ENCODE results near the gene GARRE1.
"Not testable (repeated sequence)": the region's sequence is repeated elsewhere in the genome, so short reads cannot be mapped to it uniquely, and the experiment has no call there.

Gene GARRE1

DNA sequence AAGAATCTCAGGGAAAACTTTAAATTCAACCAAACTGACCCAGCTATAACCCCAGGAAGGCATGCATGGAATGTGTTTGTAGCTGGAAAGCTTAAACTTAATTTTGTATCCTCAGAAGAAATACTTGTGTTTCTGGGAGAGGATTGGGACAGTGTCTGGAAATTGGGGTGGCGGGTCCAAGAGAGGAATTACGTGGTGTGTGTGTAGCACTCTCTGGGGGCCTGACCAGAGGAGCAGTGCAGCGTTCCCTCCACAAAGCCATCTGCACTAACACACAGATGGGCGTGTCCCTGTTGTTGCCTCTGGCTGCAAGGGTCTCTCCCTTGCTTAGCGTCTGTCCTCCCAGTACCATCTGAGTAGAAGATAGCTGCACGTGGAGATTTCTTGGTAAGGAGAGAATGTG is 6.4 kb downstream of the GARRE1 start:
- DNase-seq (ENCODE audit: low read depth in 2 of 2), result no peak

DNA sequence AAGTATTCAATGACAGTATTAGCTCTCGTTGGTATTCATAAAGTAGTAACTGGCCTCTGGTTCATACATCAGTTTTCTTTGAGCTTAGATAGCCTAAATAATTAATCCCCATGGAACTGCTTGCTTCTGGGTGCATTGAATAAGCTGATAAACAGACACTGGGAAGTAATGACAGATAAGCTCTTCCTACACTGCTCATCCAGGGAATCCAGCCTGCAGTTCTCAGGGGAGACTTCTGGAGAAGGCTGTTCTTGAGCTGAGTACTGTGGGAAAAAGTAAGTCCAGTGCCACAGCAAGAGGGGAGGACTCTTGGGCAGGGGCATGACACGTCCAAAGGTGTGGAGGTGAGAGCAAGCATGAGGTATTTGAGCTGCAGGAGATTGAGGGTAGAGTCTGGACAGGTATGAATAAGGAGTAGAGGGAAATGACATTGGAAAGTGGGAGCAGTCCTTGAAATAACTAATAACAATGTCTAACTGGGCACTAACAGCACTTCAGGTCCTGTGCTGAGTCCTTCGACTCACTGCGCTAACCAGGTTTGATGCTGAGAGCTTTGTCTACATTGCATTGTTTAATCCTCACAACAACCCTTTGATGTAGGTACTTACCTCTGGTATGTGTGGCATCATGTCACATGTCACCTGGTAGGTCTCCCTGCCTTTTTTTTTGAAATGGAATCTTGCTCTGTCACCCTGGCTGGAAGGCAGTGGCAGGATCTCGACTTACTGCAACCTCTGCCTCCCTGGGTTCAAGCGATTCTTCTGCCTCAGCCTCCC is 7.2 kb downstream of the GARRE1 start:
- no peak for DNase-seq (ENCODE audit: low read depth in 2 of 2)

GRCh38 chr19:34263745-34264237 is 9.4 kb downstream of the GARRE1 start:
- DNase-seq (ENCODE audit: low read depth in 2 of 2), result no peak

DNA sequence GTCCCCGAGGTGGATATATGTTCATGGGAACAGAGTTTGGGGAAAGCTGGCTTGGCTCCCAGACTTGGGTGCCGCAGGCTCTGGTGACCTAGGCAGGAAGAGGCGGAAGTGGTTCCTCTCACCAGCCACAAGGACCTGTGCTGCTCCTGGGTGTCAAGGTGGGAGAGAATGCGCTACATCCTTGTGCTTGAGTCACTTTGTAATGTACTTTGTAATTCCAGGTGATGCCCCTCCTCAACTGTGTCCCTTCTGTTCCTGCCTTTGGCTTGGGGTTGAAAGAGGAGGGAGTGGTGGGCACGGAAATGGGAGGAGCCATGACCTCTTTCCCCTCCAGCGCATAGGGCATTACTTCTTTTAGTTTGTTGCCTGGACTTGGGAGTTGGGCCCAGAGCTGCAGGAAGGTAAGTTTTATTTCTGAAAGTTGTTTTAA is 10.9 kb downstream of the GARRE1 start:
- DNase-seq (ENCODE audit: low read depth in 2 of 2), result no peak

- DNase-seq (ENCODE audit: low read depth in 2 of 2), result no peak
These were observed 14.7 kb downstream of the GARRE1 start for GRCh38 chr19:34269081-34269480.

DNA sequence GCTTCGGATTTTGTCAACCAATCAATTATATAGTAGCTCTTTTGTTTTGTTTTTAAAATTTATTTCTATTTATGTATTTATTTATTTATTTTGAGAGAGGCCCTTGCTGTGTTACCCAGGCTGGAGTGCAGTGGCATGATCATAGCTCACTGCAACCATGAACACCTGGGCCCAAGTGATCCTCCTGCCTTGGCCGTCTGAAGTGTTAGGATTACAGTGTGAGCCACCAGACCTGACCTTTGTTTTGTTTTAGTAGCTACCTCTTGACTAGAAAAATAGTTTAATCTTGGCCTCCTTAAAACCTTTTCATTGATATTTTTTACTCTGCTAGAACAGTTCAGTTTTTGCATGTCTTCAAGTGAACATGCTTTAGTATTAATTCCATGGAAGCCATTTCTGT is 15.1 kb downstream of the GARRE1 start:
- no peak for DNase-seq (ENCODE audit: low read depth in 2 of 2)

- peak; percentile 39 to 40 for DNase-seq (ENCODE audit: low read depth in 2 of 2)
These were observed 15.7 kb downstream of the GARRE1 start for GRCh38 chr19:34269968-34270621.

DNA sequence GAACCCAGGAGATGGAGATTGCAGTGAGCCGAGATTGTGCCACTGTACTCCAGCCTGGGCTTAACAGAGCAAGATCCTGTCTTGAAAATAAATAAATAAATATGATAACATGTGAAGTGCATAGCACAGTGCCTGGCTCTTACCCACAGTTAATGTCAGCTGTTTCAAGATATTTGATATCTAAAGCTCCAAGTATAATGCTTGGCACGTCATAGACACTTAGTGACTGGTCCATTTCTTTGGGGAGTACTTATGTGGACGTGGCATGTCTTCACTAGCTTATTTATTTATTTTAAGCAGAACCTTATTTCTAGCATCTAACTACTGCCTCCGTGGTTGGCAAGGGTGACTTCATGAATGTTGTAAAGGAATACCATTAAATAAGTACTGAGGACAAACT is 18.8 kb downstream of the GARRE1 start:
- DNase-seq (ENCODE audit: low read depth in 2 of 2), result no peak

DNA sequence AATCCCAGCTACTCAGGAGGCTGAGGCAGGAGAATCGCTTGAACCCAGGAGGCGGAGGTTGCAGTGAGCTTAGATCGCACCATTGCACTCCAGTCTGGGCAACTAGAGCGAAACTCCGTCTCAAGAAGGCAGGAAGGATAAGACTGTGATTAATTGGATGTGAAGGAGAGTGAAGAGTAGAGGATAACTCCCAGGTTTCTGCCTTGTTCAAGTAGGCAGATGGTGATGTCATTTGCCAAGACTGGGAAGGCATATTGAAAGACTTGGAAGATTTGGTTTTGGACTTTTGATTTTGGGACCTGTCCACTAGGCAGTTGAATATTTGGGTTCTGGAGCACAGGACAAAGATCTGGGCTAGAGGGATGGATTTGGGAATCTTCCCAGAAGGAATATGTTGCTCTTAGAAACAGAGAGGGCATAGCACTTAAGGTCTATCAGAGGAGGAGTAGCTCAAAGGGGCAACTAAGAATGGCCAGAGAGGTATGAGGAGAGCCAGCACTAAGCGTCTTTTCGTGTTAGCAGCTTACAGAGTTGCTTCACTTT is 20.0 kb downstream of the GARRE1 start:
- no peak for DNase-seq (ENCODE audit: low read depth in 2 of 2)

GRCh38 chr19:34274827-34275625 is 20.7 kb downstream of the GARRE1 start:
- DNase-seq (ENCODE audit: low read depth in 2 of 2), result no peak

DNA sequence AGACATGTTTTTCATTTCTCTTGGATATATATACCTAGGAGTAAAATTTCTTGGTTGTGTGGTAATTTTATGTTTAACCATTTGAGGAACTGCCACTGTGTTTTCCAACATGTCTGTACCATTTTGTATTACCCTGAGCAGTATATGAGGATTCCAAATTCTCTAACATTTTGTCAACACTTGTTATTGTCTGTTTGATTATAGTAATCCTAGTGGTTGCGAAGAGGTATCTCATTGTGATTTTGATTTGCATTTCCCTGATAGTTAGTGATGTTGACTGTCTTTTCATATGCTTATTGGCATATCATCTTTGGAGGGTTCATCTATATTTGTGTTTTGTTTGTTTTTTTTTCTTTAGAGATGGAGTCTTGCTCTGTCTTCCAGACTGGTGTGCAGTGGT is 21.4 kb downstream of the GARRE1 start:
- DNase-seq (ENCODE audit: low read depth in 2 of 2), result no peak

- no peak for DNase-seq (ENCODE audit: low read depth in 2 of 2)
These were observed 22.3 kb downstream of the GARRE1 start for GRCh38 chr19:34276614-34277013.

DNA sequence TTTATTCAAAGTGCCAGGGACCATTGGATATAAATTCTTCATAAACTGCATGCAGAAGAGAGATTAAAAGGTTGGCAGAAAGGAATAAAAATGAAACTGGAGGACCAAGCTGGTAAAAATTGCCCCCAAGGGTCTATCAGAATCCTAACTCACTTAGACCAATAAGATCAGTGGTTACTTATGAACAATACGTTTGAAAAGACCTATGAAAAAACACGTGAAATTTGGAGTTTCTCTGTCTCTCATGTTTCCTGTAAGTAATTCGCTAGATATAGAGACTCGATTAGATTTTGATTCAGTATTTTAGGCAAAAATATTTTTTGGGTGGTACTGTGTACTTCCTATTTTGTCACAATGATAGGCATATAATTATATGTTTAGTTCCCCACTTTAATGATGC is 22.9 kb downstream of the GARRE1 start:
- DNase-seq (ENCODE audit: low read depth in 2 of 2), result no peak

- no peak for DNase-seq (ENCODE audit: low read depth in 2 of 2)
These were observed 24.4 kb downstream of the GARRE1 start for GRCh38 chr19:34278783-34279182.

- not testable (repeated sequence) for DNase-seq (ENCODE audit: low read depth in 2 of 2)
These were observed 27.1 kb downstream of the GARRE1 start for GRCh38 chr19:34281444-34281843.

GRCh38 chr19:34282611-34283519 is 28.5 kb downstream of the GARRE1 start:
- DNase-seq (ENCODE audit: low read depth in 2 of 2), result no peak

GRCh38 chr19:34284505-34284904 is 30.2 kb downstream of the GARRE1 start:
- DNase-seq (ENCODE audit: low read depth in 2 of 2), result no peak

DNA sequence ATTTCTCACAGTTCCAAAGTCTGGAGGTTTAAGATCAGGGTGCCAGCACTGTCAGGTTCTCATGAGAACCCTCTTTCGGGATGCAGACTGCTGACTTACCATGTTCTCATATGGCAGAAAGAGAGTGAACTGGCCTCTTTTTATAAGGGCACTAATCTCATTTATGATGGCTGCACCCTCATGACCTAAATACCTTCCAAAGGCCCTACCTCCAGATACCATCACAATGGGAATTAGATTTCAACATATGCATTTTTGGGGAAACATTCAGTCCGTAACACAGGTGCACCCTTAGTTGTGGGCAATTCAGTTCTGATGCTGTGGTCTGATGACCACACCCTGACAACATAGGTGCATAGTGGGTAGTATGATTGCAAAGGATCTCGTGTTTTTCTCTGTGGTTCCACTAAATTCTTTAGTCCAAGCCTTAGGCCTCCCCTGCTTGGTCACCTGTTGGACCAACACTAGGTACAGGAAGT is 33.3 kb downstream of the GARRE1 start:
- DNase-seq (ENCODE audit: low read depth in 2 of 2), result no peak

DNA sequence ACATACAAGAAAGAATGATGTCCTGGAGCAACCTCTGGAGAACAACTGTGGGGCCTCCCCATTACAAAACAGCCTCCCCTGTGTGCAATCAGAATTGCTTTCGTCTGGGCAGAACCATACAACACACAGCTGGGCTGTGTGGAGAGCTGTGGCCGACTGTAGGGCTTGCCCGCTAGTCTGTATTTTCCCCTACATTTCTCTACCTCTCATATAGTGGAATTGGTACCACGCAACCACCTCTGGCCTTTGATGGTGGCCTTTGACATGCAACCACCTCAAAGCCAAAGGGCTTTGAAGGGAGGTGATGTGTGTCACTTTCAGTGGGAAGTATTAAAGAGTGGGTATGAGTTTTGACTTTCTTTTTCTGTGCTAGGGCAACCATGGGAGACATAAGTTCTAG is 34.0 kb downstream of the GARRE1 start:
- no peak for DNase-seq (ENCODE audit: low read depth in 2 of 2)

DNA sequence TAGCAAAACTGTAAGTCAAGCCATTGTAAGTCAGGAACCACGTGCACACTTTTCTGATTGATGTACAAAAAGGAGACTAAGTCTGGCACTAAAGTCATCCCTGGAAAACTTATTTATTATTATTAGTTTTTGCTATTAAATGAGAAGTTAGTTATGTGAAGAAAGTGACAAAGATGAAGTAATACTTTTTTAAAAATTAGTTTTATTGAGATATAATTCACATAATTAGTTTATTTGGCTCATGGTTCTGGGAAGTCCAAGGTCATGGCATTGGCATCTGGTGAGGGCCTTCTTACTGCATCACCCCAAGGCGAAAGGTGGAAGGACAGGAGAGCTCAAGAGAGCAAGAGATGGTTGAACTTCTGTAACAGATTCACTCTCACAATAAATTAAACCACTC is 36.9 kb downstream of the GARRE1 start:
- no peak for DNase-seq (ENCODE audit: low read depth in 2 of 2)

DNA sequence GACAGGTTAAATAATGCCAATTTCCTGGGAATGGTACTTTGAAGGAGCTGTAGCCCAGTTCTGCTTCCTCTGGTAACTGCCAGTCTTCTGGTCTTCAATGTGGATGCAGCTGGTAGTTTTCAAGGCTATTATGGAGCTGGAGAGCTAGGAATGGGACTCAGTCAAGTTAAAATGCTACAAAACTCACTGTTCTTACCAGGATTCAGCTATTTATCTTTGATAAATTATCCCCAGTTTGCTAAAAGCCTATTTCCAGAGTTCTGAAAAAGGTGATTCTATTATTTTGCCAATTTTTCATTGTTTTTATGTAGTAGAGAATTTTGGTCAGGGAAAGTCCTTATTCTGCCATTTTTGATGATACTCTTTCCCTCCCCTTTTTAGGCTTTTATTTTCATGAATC is 40.7 kb downstream of the GARRE1 start:
- no peak for DNase-seq (ENCODE audit: low read depth in 2 of 2)

Data from stimulated activated CD8-positive, alpha-beta memory T cell treated with anti-CD3 and anti-CD28 coated beads, Interleukin-7, amount 100 ng/mL, for 1 hour (primary cell).